ENCODE data around the gene KRTAP4-12. TPM values are rescaled to one million over a fixed set of nuclear protein-coding genes. Genes with fewer than 3 reads are reported as not detected.
"Not testable (repeated sequence)": the region's sequence is repeated elsewhere in the genome, so short reads cannot be mapped to it uniquely, and the experiment has no call there.

Gene KRTAP4-12
- total RNA-seq, 1 experiment from 2014 or later, result 0.22 TPM

- Histone ChIP-seq H3K27me3 (no peaks in the 10 kb centered on the region), H3K4me3 (no peak overlapping the region)
These were observed 7.7 kb downstream of the KRTAP4-12 start for GRCh38 chr17:41116297-41116696.

GRCh38 chr17:41111151-41111885 is 12.7 kb downstream of the KRTAP4-12 start:
- peaks cover 15% of the 10 kb centered on the region for H3K9me3 ChIP-seq (replicated peaks)
- no peaks in the 10 kb centered on the region for H3K4me1 ChIP-seq
- no peaks in the 10 kb centered on the region for H3K36me3 ChIP-seq
- DNase-seq, result no peak
- no peak overlapping the region for H3K4me3 ChIP-seq
- H3K27ac ChIP-seq, result no peak overlapping the region
- H3K27me3 ChIP-seq, result no peaks in the 10 kb centered on the region

More at GRCh38 chr17:41116297-41116696, 7.7 kb downstream of the KRTAP4-12 start:
- Histone ChIP-seq H3K27ac (no peak overlapping the region), H3K36me3 (no peaks in the 10 kb centered on the region), H3K4me1 (no peaks in the 10 kb centered on the region), H3K9me3 (replicated peaks) (peaks cover 5% of the 10 kb centered on the region)
- no peak for DNase-seq

DNA sequence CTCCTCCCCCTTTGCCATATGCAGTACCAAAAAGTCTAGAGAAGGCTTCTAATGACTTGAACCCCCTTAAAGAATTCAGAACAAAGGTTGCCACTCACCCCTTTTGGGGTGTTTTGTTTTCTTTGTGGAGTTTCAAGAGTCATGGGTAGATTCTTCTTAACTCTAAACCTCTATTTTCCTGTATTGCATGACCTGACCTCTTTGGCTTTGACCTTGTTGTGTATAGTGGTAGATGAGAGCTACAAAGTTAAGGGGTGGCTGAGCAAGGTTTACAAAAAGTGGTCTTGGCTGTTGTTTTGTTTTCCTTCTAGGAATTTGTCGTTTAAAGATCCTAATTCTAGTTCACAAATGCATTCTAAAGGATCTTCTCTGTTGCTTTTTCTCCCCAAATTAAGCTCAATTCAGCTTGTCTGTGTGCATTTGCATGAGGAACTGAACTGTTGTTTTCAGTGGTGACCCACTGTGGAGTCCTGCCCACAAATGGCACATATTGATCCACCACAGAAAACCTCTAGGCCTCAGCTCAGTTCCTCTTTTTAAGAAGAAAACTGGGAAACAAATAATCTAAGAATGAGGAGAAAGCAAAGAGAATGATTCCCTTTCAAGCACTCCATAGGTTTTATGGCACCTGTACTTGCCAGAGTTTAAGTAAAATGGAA is 15.1 kb downstream of the KRTAP4-12 start:
- DNase-seq, H3K4me3 ChIP-seq, H3K27ac ChIP-seq, H3K36me3 ChIP-seq, H3K4me1 ChIP-seq, H3K27me3 ChIP-seq: not testable (repeated sequence)
- H3K9me3 ChIP-seq (replicated peaks), result peaks cover 17% of the 10 kb centered on the region

GRCh38 chr17:41107941-41108450 is 16.0 kb downstream of the KRTAP4-12 start:
- Histone ChIP-seq H3K4me3 (no peak overlapping the region), H3K27ac (no peak overlapping the region), H3K9me3 (replicated peaks) (peaks cover 15% of the 10 kb centered on the region), H3K36me3 (no peaks in the 10 kb centered on the region), H3K27me3 (no peaks in the 10 kb centered on the region), H3K4me1 (no peaks in the 10 kb centered on the region)
- DNase-seq, result no peak

DNA sequence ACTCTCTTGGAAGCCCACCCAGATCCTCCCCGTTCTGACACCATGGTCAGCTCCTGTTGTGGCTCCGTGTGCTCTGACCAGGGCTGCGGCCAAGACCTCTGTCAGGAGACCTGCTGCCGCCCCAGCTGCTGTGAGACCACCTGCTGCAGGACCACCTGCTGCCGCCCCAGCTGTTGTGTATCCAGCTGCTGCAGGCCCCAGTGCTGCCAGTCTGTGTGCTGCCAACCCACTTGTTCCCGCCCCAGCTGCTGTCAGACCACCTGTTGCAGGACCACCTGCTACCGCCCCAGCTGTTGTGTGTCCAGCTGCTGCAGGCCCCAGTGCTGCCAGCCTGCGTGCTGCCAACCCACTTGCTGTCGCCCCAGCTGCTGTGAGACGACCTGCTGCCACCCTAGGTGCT is 18.6 kb downstream of the KRTAP4-12 start, which contains the start of gene KRTAP4-9:
KRTAP4-9 (plus strand) TSS at position 43 of the 400 bp plus-strand sequence; CDS start at position 43, 0 bp downstream.
- peak within 1 kb of the TSS; percentile 31; the same call in 1 of the 2 replicates for H3K27ac ChIP-seq
- not testable (repeated sequence) for H3K36me3 ChIP-seq; H3K4me1 ChIP-seq; H3K9me3 ChIP-seq (replicated peaks); H3K27me3 ChIP-seq; H3K4me3 ChIP-seq
- peak; percentile 64 to 72 for DNase-seq

DNA sequence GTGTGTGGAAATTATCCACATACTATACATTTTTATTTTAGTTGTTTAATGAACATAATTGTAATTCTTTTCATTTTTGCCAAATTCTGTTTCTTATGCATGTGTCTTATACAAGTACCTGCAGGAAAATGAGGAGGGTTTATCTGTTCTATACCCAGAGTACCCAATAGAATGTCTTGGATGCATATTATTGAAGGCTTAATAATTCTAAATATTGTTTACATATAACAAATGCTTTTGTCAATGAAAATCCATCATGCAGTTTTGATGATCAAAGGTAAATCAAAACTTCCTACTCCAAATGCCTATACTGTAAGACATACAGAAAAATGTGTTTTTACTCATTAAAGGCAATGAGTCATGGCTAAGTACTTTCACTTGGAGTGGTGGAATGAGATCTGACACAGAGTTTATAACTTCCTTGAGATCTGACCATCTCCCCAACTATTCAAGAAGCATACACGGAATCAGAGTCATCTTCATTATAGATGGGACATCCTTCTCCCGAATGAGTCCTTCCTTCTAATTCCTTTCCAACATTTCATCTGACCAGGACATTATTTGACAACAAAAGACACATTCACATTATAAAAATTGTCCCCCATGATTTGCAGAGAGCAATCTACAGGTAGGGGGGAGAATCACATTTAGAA is 19.5 kb downstream of the KRTAP4-12 start:
- H3K4me1 ChIP-seq; H3K27ac ChIP-seq; H3K27me3 ChIP-seq; DNase-seq; H3K4me3 ChIP-seq; H3K36me3 ChIP-seq; H3K9me3 ChIP-seq (replicated peaks): not testable (repeated sequence)

- Histone ChIP-seq H3K27ac (no peak overlapping the region), H3K4me3 (no peak overlapping the region), H3K36me3 (no peaks in the 10 kb centered on the region), H3K27me3 (no peaks in the 10 kb centered on the region), H3K4me1 (0 out of 2 replicates have a peak, but pooled peaks cover 2% of the 10 kb centered on the region), H3K9me3 (replicated peaks) (0 out of 2 replicates have a peak, but pooled peaks cover 3% of the 10 kb centered on the region)
- DNase-seq, result no peak
These were observed 20.1 kb downstream of the KRTAP4-12 start for GRCh38 chr17:41103896-41104295.

DNA sequence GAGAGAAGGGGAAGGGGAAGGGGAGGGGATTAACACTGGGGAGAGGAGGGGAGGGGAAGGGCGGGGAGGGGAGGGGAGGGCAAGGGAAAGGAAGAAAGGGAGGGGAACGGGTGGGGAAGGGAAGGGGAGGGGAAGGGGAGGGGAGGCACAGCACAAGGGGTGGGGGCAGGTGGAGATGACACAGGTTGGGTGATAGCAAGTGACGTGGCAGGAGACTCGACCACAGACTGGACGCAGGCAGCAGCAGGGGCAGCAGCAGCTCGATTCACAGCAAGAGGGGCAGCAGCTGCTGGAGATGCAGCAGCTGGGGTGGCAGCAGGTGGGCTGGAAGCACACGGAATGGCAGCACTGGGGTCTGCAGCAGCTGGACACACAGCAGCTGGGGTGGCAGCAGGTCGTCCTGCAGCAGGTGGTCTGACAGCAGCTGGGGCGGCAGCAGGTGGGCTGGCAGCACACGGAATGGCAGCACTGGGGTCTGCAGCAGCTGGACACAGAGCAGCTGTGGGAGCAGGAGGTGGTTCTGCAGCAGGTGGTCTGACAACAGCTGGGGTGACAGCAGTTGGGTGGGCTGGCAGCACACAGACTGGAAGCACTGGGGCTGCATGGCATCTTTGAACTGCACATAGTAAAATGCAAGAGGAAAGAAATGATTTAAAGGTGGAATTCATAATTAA is 22.3 kb downstream of the KRTAP4-12 start, which contains the start of gene KRTAP4-16:
KRTAP4-16 (minus strand) TSS at position 624 of the 674 bp plus-strand sequence; CDS start at position 624, 0 bp downstream.
- Histone ChIP-seq H3K36me3 (no peaks in the 10 kb centered on the region), H3K27me3 (no peaks in the 10 kb centered on the region), H3K27ac (no peak within 1 kb of the TSS), H3K4me3 (no peak within 1 kb of the TSS), H3K4me1 (0 out of 2 replicates have a peak, but pooled peaks cover 2% of the 10 kb centered on the region), H3K9me3 (replicated peaks) (0 out of 2 replicates have a peak, but pooled peaks cover 3% of the 10 kb centered on the region)
- DNase-seq, result peak; percentile 85 to 86

DNA sequence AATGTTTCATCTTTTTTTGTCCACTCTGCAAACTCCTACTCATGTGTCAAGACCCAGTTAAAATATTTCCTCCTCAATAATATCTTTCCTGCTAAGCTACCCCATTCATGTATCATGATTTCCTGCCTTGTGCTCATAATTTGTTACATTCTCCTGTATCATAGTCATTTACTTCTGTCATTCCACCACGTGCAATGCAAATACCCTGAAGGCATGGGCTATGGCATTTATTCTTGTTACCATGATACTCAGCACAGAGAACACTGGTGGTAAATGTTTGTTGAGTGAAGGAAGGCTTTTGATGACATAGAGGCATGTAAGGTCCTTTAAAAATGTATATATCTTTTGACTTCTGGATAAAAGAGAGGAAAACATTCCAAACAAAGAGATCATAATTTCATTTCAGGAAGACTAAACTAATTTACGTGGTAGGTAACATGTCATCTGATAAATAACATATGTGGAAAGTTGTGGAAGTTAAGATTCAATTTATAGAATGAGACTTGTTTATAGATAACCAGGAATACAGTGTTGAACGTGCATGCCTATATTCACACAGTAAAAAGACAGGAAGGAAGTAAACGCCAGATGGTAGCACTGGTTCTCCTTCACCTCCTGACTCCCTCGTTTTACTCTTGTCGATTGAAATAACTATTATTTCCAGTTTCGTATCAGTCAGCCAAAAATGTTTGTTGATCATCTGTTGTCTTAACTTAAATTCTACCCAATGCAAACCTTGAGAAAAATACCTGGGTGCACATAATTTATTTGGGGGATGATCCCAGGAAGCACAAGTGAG is 24.1 kb downstream of the KRTAP4-12 start:
- H3K27ac ChIP-seq, result not testable (repeated sequence)

DNA sequence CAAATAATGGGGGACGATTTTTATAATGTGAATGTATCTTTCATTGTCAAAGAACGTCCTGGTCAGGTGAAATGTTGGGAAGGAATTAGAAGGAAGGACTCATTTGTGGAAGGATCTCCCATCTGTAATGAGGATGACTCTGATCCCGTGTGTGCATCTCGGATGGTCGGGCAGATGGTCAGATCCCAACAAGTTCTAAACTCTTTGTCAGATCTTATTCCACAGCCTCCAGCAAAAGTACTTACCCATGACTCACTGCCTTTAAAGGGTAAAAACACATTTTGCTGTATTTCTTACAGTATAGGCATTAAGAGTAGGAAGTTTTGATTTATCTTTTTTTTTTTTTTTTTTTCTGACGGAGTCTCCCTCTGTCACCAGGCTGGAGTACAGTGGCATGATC is 25.5 kb downstream of the KRTAP4-12 start:
- H3K27me3 ChIP-seq, result no peaks in the 10 kb centered on the region
- H3K4me3 ChIP-seq, result no peak overlapping the region
- 0 out of 2 replicates have a peak, but pooled peaks cover 2% of the 10 kb centered on the region for H3K4me1 ChIP-seq
- no peak for DNase-seq
- no peaks in the 10 kb centered on the region for H3K9me3 ChIP-seq (replicated peaks)
- H3K36me3 ChIP-seq, result no peaks in the 10 kb centered on the region
- H3K27ac ChIP-seq, result no peak overlapping the region

More for the DNA sequence above, 24.1 kb downstream of the KRTAP4-12 start:
- not testable (repeated sequence) for H3K9me3 ChIP-seq (replicated peaks); H3K4me1 ChIP-seq; H3K27me3 ChIP-seq; DNase-seq; H3K4me3 ChIP-seq; H3K36me3 ChIP-seq

DNA sequence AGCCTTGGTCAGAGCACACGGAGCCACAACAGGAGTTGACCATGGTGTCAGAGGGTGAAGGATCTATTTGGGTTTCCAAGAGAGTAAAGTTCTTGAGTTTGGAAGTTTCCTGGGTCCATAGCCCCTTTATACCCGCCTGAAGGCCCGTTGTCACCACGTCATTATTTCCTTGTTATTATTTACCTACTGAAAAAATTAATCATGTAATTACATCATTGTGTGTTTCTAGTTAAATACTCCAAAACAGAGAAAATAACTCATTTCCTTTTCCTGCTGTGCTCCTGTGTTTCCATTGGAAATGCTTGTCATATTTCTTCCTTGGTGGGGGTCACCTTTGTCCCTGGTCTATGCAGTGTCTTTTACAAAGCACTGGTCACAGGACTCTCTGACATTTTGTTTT is 25.9 kb downstream of the KRTAP4-12 start, which contains the start of gene KRTAP4-8:
KRTAP4-8 (minus strand) TSS at position 101 of the 400 bp plus-strand sequence; CDS start at position 43, 58 bp downstream.
- no peaks in the 10 kb centered on the region for H3K27me3 ChIP-seq
- H3K36me3 ChIP-seq, result no peaks in the 10 kb centered on the region
- 0 out of 2 replicates have a peak, but pooled peaks cover 2% of the 10 kb centered on the region for H3K4me1 ChIP-seq
- H3K4me3 ChIP-seq, result no peak within 1 kb of the TSS
- DNase-seq, result no peak
- no peaks in the 10 kb centered on the region for H3K9me3 ChIP-seq (replicated peaks)
- no peak within 1 kb of the TSS for H3K27ac ChIP-seq

DNA sequence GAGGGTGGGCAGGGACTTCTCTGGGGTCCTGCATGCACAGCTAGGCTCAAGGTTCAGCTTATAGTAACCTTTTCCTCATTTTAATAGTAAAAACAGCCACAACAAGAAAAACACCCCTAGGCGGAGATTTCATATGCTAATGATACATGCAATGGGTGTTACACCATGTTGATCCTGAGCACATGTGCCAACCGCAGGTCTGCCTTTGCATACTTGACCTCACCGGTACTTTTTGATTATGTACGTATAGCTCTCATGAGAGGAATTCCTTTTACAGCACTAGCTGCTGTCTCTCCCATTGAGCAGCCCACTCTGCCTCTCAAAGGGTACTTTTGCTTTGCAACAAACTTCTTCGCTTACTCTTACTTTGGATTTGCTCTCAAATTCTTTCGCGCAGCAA is 27.9 kb downstream of the KRTAP4-12 start:
- no peaks in the 10 kb centered on the region for H3K36me3 ChIP-seq
- DNase-seq, result no peak
- no peak overlapping the region for H3K27ac ChIP-seq
- no peak overlapping the region for H3K4me3 ChIP-seq
- no peaks in the 10 kb centered on the region for H3K4me1 ChIP-seq
- H3K9me3 ChIP-seq (replicated peaks), result no peaks in the 10 kb centered on the region
- no peaks in the 10 kb centered on the region for H3K27me3 ChIP-seq

DNA sequence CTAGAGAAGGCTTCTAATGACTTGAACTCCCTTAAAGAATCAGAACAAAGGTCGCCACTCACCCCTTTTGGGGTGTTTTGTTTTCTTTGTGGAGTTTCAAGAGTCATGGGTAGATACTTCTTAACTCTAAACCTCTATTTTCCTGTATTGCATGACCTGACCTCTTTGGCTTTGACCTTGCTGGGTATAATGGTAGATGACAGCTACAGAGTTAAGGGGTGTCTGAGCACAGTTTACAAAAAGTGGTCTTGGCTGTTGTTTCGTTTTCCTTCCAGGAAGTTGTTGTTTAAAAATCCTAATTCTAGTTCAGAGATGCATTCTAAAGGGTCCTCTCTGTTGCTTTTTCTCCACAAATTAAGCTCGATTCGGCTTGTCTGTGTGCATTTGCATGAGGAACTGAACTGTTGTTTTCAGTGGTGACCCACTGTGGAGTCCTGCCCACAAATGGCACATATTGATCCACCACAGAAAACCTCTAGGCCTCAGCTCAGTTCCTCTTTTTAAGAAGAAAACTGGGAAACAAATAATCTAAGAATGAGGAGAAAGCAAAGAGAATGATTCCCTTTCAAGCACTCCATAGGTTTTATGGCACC is 35.1 kb downstream of the KRTAP4-12 start:
- not testable (repeated sequence) for H3K36me3 ChIP-seq; DNase-seq; H3K4me1 ChIP-seq; H3K27ac ChIP-seq; H3K27me3 ChIP-seq; H3K4me3 ChIP-seq; H3K9me3 ChIP-seq (replicated peaks)
